HEK293 (cell line): Measurements from ENCODE around the gene GATA3.

Experiments used
- CTCF ChIA-PET: fragments of 350-600 bp; formaldehyde crosslinking; extraction: SDS; loops from one replicate; lab custom pipeline; 2021; ENCODE audit warnings: antibody characterized with exemption; lab: Yijun Ruan, JAX
- POLR2A ChIA-PET: fragments of 300-600 bp; formaldehyde crosslinking; extraction: SDS; loops from one replicate; lab custom pipeline; 2020; ENCODE audit warnings: antibody characterized with exemption, inconsistent platforms; lab: Yijun Ruan, JAX
- H3K27ac ChIP-seq: fragments of 200-500 bp; sonication (Bioruptor generic); 2 replicates; pipeline ENCODE4 v1.5.1; 2014; ENCODE audit warnings: low read depth, low read length, control low read depth, inconsistent platforms; ENCODE audit errors: extremely low read depth
- H3K36me3 ChIP-seq, 2 experiments: fragments of 200-500 bp in 1 of 2; sonication (Bioruptor generic) in 1 of 2; 1 replicate in 1 of 2; 2 replicates in 1 of 2; pipeline ENCODE4 v1.5.1; 2014 to 2017; ENCODE audit warnings: inconsistent platforms in 2 of 2, low read length in 2 of 2; ENCODE audit not compliant: control insufficient read depth in 2 of 2, insufficient read depth in 1 of 2
- H3K4me1 ChIP-seq: fragments of 200-500 bp; sonication (Bioruptor generic); 2 replicates; pipeline ENCODE4 v1.5.1; 2014; ENCODE audit warnings: mild to moderate bottlenecking, low read length, inconsistent platforms; ENCODE audit not compliant: control insufficient read depth, insufficient read depth
- H3K4me3 ChIP-seq: 2 replicates; pipeline ENCODE4 v1.5.1; 2011; ENCODE audit warnings: low read depth, mild to moderate bottlenecking, control low read depth, low read length, moderate library complexity
- H3K9me3 ChIP-seq: fragments of 200-500 bp; sonication (Bioruptor generic); 2 replicates; pipeline ENCODE4 v1.5.1; 2014; ENCODE audit warnings: low read depth, low read length, inconsistent platforms; ENCODE audit not compliant: control insufficient read depth, insufficient read depth
- CTCF ChIP-seq: fragments of 450-650 bp; formaldehyde crosslinking; IDR thresholded peaks from 2 replicates; pipeline ENCODE4 v1.5.1; 2016; ENCODE audit warnings: missing biosample characterization, missing genetic modification characterization
- KLF9 ChIP-seq: fragments of 450-650 bp; formaldehyde crosslinking; IDR thresholded peaks from 2 replicates; pipeline ENCODE4 v1.5.1; 2016; ENCODE audit warnings: missing biosample characterization, missing genetic modification characterization, low read depth
- OSR2 ChIP-seq: fragments of 450-650 bp; formaldehyde crosslinking; IDR thresholded peaks from 2 replicates; pipeline ENCODE4 v1.5.1; 2016; ENCODE audit warnings: missing biosample characterization, missing genetic modification characterization
- PBX3 ChIP-seq: sonication (generic); formaldehyde crosslinking; IDR thresholded peaks from 2 replicates; pipeline ENCODE4 v1.8.1; 2022; ENCODE audit warnings: mild to moderate bottlenecking, moderate library complexity, missing genetic modification reagents
- PRDM1 ChIP-seq: fragments of 450-650 bp; formaldehyde crosslinking; IDR thresholded peaks from 2 replicates; pipeline ENCODE4; 2016; ENCODE audit warnings: missing biosample characterization, missing genetic modification characterization
- YY1 ChIP-seq: fragments of 450-650 bp; formaldehyde crosslinking; IDR thresholded peaks from 2 replicates; pipeline ENCODE4 v1.5.1; 2018; ENCODE audit warnings: missing biosample characterization, missing genetic modification characterization
- ZBTB10 ChIP-seq: fragments of 450-650 bp; formaldehyde crosslinking; IDR thresholded peaks from 2 replicates; pipeline ENCODE4 v1.5.1; 2016; ENCODE audit warnings: missing biosample characterization, missing genetic modification characterization
- ZBTB20 ChIP-seq: fragments of 450-650 bp; formaldehyde crosslinking; IDR thresholded peaks from 2 replicates; pipeline ENCODE4 v1.5.1; 2016; ENCODE audit warnings: missing biosample characterization, missing genetic modification characterization
- ZBTB48 ChIP-seq: fragments of 450-650 bp; formaldehyde crosslinking; IDR thresholded peaks from 2 replicates; pipeline ENCODE4 v1.5.1; 2016; ENCODE audit warnings: missing biosample characterization, missing genetic modification characterization
- ZNF16 ChIP-seq: fragments of 450-650 bp; formaldehyde crosslinking; IDR thresholded peaks from 2 replicates; pipeline ENCODE4 v1.5.1; 2016; ENCODE audit warnings: low read depth, missing biosample characterization, missing genetic modification characterization
- ZNF24 ChIP-seq: fragments of 450-650 bp; formaldehyde crosslinking; IDR thresholded peaks from 2 replicates; pipeline ENCODE4 v1.5.1; 2016; ENCODE audit warnings: missing biosample characterization, missing genetic modification characterization
- ZNF311 ChIP-seq: fragments of 450-650 bp; formaldehyde crosslinking; IDR thresholded peaks from 2 replicates; pipeline ENCODE4 v1.5.1; 2017; ENCODE audit warnings: missing biosample characterization, missing genetic modification characterization, borderline replicate concordance
- ZNF335 ChIP-seq: fragments of 450-650 bp; formaldehyde crosslinking; conservative IDR thresholded peaks from 2 replicates; pipeline ENCODE4 v1.5.1; 2016; ENCODE audit warnings: missing biosample characterization, missing genetic modification characterization
- ZNF423 ChIP-seq: fragments of 450-650 bp; formaldehyde crosslinking; IDR thresholded peaks from 2 replicates; pipeline ENCODE4 v1.5.1; 2016; ENCODE audit warnings: missing biosample characterization, missing genetic modification characterization
- ZNF473 ChIP-seq: fragments of 450-650 bp; formaldehyde crosslinking; IDR thresholded peaks from 2 replicates; pipeline ENCODE4 v1.5.1; 2017; ENCODE audit warnings: missing biosample characterization, missing genetic modification characterization
- ZNF48 ChIP-seq: fragments of 450-650 bp; formaldehyde crosslinking; IDR thresholded peaks from 2 replicates; pipeline ENCODE4 v1.5.1; 2016; ENCODE audit warnings: missing biosample characterization, missing genetic modification characterization
- ZNF501 ChIP-seq: fragments of 450-650 bp; formaldehyde crosslinking; IDR thresholded peaks from 2 replicates; pipeline ENCODE4 v1.5.1; 2016; ENCODE audit warnings: missing biosample characterization, missing genetic modification characterization
- ZNF529 ChIP-seq: fragments of 450-650 bp; formaldehyde crosslinking; IDR thresholded peaks from 2 replicates; pipeline ENCODE4 v1.5.1; 2017; ENCODE audit warnings: missing genetic modification characterization, missing biosample characterization; ENCODE audit not compliant: insufficient replicate concordance
- ZNF544 ChIP-seq: fragments of 450-650 bp; formaldehyde crosslinking; IDR thresholded peaks from 2 replicates; pipeline ENCODE4 v1.5.0; 2017; ENCODE audit warnings: missing biosample characterization, missing genetic modification characterization
- ZNF555 ChIP-seq: fragments of 450-650 bp; formaldehyde crosslinking; conservative IDR thresholded peaks from 2 replicates; pipeline ENCODE4 v1.5.1; 2017; ENCODE audit warnings: missing biosample characterization, mild to moderate bottlenecking, missing genetic modification characterization, inconsistent platforms
- ZNF571 ChIP-seq: fragments of 450-650 bp; formaldehyde crosslinking; IDR thresholded peaks from 2 replicates; pipeline ENCODE4 v1.5.0; 2017; ENCODE audit warnings: missing biosample characterization, missing genetic modification characterization
- ZNF600 ChIP-seq: fragments of 450-650 bp; formaldehyde crosslinking; IDR thresholded peaks from 2 replicates; pipeline ENCODE4 v1.5.1; 2016; ENCODE audit warnings: missing biosample characterization, missing genetic modification characterization

GATA3 gene

GRCh38 chr10:8055420-8056349 lies 1.2 kb downstream of the GATA3 start (continued):
- TF ChIP-seq YY1 (tag by site-specific recombination) (peak; percentile 20; the same call in 1 of the 2 replicates), ZBTB10 (0 out of 2 replicates have a peak, but pooled peaks have one; percentile 60), ZNF600 (tag by site-specific recombination) (peak; percentile 79), ZNF473 (tag by site-specific recombination) (no peak), PBX3 (CRISPR knock-in tag) (peak; percentile 34; the same call in 1 of the 2 replicates), ZNF423 (peak; percentile 68; the same call in 1 of the 2 replicates), ZNF529 (tag by site-specific recombination) (no peak), ZNF311 (tag by site-specific recombination) (no peak), ZBTB20 (tag by site-specific recombination) (peak; percentile 92), ZNF501 (tag by site-specific recombination) (peak; percentile 58; the same call in 1 of the 2 replicates)

GRCh38 chr10:8056378-8056777 lies 1.9 kb downstream of the GATA3 start:
- CTCF ChIA-PET, result interaction anchor here (0.6 kb wide), 1 partner anchor 554 kb away, joined by 6 read pairs; no protein-coding TSS in a partner anchor
- H3K4me3 ChIP-seq, result peak overlapping the region; percentile 63
- peaks cover 0 to 54% of the 10 kb centered on the region in 2 experiments; a peak in 2 of 3 replicates for H3K36me3 ChIP-seq
- no peaks in the 10 kb centered on the region for H3K9me3 ChIP-seq
- POLR2A ChIA-PET, result interaction anchor here (0.6 kb wide), 2 partner anchors 123 to 372 kb away, joined by 3 to 4 read pairs; no protein-coding TSS in a partner anchor
- TF ChIP-seq KLF9 (no peak), ZNF544 (tag by site-specific recombination) (no peak), ZNF16 (tag by site-specific recombination) (no peak), ZNF24 (tag by site-specific recombination) (no peak), ZNF555 (tag by site-specific recombination) (no peak), ZNF335 (tag by site-specific recombination) (no peak), ZBTB48 (tag by site-specific recombination) (no peak)
- TF ChIP-seq, all 188 proteins: peak for 0
- Histone ChIP-seq H3K4me1 (peaks cover 7% of the 10 kb centered on the region), H3K27ac (peak overlapping the region; percentile 89)

- peak overlapping the region; percentile 55 for H3K27ac ChIP-seq
Measured at GRCh38 chr10:8056871-8057331, 2.4 kb downstream of the GATA3 start.

More at GRCh38 chr10:8056871-8057331, 2.4 kb downstream of the GATA3 start:
- Histone ChIP-seq H3K4me1 (peaks cover 7% of the 10 kb centered on the region), H3K36me3 (peaks cover 0 to 59% of the 10 kb centered on the region in 2 experiments; a peak in 2 of 3 replicates), H3K9me3 (no peaks in the 10 kb centered on the region), H3K4me3 (peak overlapping the region; percentile 63)
- TF ChIP-seq OSR2 (tag by site-specific recombination) (no peak), ZNF571 (tag by site-specific recombination) (no peak), PRDM1 (tag by site-specific recombination) (no peak), ZNF48 (tag by site-specific recombination) (no peak), CTCF (tag by site-specific recombination) (peak; percentile 43; the same call in 1 of the 2 replicates)
- ChIA-PET CTCF (interaction anchor here (0.6 kb wide), 1 partner anchor 554 kb away, joined by 6 read pairs; no protein-coding TSS in a partner anchor), POLR2A (interaction anchor here (0.5 kb wide), 1 partner anchor 1058 kb away, joined by 4 read pairs; no protein-coding TSS in a partner anchor)
